Breast epithelium (tissue), 3 donors: ENCODE results near the gene SDK2.

Experiments
- CTCF ChIP-seq, 3 donors: fragments of 450-650 bp; IDR thresholded peaks; one replicate each; pipeline ENCODE4 v1.5.1; 2016 to 2017; ENCODE audit warnings: antibody characterized with exemption in 3 of 3, mild to moderate bottlenecking in 3 of 3, moderate library complexity in 3 of 3
- POLR2AphosphoS5 ChIP-seq, 3 donors: sonication (generic); formaldehyde crosslinking; IDR thresholded peaks; one replicate each; pipeline ENCODE4 v1.6.1; 2017; ENCODE audit warnings: antibody characterized with exemption in 3 of 3

- no peak for TF ChIP-seq CTCF (IDR thresholded peaks at IDR 0.05)
- no peak for TF ChIP-seq POLR2AphosphoS5 (IDR thresholded peaks at IDR 0.05)
Measured at GRCh38 chr17:73468221-73468620, 176.0 kb downstream of the SDK2 start.
